ENCODE measurements around the gene TSPAN17.
A peak's percentile ranks its signal among the peaks of the same experiment; 100 is the strongest.

TSPAN17 gene

DNA sequence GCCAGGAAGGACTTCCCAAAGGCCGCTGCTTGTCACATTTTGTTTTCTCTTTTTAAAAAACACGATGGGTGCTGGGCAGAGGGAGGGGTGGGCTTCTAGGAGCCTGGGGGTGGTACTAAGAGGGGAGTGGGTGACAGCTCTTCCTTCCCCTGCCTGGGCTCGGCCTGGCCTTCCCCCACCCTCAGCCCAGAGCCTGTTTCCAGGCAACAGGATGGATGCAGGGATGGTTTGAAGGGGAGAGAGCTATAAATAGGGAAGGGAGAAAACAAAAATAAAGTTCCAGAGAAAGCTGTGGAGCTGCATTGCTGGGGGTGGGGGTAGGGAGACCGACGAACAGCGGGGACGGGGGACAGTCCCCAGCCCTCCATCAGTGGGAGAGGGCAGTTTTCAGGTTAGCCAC lies 30.8 kb upstream of the TSPAN17 start:
- TF ChIP-seq, protein P1, sequence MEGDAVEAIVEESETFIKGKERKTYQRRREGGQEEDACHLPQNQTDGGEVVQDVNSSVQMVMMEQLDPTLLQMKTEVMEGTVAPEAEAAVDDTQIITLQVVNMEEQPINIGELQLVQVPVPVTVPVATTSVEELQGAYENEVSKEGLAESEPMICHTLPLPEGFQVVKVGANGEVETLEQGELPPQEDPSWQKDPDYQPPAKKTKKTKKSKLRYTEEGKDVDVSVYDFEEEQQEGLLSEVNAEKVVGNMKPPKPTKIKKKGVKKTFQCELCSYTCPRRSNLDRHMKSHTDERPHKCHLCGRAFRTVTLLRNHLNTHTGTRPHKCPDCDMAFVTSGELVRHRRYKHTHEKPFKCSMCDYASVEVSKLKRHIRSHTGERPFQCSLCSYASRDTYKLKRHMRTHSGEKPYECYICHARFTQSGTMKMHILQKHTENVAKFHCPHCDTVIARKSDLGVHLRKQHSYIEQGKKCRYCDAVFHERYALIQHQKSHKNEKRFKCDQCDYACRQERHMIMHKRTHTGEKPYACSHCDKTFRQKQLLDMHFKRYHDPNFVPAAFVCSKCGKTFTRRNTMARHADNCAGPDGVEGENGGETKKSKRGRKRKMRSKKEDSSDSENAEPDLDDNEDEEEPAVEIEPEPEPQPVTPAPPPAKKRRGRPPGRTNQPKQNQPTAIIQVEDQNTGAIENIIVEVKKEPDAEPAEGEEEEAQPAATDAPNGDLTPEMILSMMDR (IDR thresholded peaks at IDR 0.05; ENCODE audit: extremely low read depth, missing control alignments) = no peak

DNA sequence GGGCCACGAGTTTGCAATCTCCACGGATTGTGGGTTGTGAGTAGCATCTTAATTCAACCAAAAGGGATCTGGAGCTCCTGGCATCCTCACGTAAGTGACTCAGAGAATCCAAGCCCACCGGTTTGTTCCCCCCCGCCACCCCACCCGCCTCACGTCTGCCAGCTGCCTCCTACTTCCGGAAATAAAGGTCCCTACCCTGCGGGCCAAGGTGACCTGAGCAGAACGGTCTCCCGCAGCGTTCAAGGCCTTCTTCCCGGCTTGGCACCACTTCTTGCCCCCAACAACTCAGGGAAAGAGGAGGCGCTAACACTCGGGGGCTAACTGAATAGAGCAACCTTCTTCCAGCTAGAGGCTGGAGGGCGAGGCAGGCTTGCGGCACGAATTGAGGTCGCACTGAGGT lies 28.5 kb upstream of the TSPAN17 start:
- no peak for DNase-seq (ENCODE audit: low spot score)
- TF ChIP-seq, protein P1 (IDR thresholded peaks at IDR 0.05; ENCODE audit: extremely low read depth, missing control alignments) = no peak

More for the DNA sequence above, 30.8 kb upstream of the TSPAN17 start:
- no peak for DNase-seq (ENCODE audit: low spot score)

DNA sequence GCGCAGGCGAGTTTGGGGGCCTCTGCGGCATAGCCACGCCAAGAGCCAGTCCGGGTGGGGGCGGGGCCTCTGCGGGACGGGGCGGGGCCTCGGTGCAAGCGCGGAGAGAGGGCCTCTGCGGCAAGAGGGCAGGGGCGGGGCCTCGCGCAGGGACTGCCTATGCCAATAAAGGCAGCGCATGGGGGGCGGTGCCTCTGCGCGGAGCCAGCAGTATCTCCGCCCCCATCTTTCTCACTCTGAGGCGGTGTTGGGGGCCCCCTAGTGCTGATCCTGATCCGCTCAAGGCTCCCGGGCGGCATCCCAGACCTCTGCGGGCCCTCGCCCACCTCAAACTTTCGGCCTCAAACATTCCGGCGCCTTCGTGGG lies 28.1 kb upstream of the TSPAN17 start:
- TF ChIP-seq, protein P1 (IDR thresholded peaks at IDR 0.05; ENCODE audit: extremely low read depth, missing control alignments) = peak; percentile 18
- DNase-seq (ENCODE audit: low spot score) = peak; percentile 90

DNA sequence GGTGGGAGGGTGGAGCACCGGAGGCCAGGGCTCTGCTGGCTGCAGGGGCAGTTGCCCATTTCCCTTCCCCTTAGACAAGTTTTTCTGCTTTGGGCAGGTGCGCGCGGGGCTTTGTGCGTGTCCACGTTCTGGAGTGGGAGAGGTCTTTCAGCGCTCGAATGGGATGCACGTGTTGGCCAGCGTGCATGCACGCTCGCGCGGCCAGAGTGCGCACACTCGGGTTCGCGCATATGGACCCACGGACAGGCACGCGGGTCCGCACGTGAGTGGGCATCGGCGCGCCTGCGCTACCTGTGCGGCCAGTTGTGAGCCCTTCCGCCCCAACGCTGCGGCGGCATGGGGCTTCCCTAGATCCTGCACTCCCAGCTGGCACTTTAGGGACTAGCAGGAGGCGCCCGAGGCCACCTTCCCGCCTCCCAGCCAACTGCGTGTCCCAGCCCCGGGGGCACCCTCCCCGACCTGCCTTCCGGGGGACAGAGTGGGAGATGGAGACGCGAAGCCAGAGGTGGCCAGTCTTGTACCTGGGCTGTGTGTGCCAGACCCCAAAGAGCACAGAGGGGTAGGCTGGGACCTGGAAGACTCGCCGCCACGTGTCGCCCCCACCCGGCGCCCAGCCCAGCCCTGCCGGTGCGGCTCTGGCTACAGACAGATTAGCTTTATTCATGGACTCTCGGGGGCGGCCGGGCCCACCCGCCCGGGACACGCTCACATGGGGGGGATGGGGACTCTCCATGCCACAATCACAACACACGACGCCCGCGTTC lies 27.5 kb upstream of the TSPAN17 start:
- no peak for DNase-seq (ENCODE audit: low spot score)
- TF ChIP-seq, protein P1 (IDR thresholded peaks at IDR 0.05; ENCODE audit: extremely low read depth, missing control alignments) = no peak

DNA sequence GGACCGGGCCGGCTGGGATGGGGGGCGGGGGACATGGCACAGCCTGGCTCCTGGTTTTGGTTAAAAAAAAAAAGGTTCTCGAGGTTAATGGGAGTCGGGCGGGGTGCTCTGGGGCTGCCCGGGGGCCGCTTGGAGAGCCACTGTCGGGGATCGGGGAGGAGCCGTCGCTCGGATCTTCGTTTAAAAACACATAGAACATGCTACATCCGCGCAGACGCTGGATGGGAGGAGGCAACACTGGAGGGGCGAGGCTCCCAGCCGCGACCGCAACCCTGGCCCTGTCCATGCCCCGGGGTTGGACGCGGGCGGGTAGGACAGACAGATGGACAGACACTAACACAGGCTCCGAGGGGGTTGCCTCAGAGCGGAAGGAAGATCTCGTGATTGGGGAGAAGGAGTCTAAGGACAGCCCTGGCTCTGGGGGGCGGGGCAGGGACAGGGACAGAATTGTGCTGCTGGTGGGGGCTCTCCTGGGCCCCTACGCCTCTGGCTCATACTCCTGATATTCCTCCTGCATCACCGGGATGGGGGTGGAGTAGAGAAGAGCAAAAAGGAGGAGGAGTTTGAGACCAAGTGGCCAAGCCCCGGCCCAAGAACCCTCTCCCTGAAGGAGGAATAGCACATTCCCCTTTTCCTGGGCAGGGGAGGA lies 26.8 kb upstream of the TSPAN17 start:
- DNase-seq (ENCODE audit: low spot score) = no peak
- TF ChIP-seq, protein P1 (IDR thresholded peaks at IDR 0.05; ENCODE audit: extremely low read depth, missing control alignments) = no peak

DNA sequence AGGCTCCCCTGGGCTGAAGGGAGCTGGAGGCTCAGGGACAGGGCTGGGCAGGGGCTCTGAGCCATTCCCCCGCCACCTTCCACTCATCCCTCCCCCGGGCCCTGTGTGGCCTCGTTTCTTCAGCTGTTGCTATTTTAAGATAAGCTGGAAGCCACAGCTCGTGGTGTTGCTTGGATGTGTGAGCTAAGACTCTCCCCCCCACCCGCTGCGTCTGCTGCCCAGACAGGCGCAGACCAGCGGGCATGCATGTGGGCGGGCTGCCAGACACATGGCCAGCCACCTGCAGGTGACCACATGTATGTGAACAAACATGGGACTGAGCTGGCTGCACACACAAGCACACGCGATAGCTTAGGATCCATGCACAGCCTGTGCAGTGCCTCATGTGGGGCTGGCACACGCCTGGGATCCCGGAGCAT lies 25.6 kb upstream of the TSPAN17 start:
- TF ChIP-seq, protein P1 (IDR thresholded peaks at IDR 0.05; ENCODE audit: extremely low read depth, missing control alignments) = no peak
- no peak for DNase-seq (ENCODE audit: low spot score)

DNA sequence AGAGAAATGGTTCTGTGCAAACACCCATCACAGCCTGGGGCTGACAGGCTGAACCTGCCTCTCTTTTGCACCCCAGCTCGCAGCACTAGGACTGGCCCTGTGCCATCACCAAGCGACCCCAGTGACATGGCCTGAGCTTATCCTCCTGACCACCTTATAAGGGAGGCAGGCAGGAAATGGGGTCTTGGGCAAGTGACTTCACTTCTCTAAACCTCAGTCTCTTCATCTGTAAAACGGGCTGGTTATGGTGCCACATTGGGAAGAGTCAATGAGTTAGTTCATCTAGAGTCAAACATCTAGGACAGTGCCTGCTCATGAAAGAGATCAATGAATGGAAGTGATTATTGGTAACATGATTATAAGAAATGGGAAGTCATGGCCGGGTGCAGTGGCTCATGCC lies 23.1 kb upstream of the TSPAN17 start:
- DNase-seq (ENCODE audit: low spot score) = no peak
- TF ChIP-seq, protein P1 (IDR thresholded peaks at IDR 0.05; ENCODE audit: extremely low read depth, missing control alignments) = no peak

Data from GM20000 (cell line).